Measurements from ENCODE around the gene CUL1.

DNA sequence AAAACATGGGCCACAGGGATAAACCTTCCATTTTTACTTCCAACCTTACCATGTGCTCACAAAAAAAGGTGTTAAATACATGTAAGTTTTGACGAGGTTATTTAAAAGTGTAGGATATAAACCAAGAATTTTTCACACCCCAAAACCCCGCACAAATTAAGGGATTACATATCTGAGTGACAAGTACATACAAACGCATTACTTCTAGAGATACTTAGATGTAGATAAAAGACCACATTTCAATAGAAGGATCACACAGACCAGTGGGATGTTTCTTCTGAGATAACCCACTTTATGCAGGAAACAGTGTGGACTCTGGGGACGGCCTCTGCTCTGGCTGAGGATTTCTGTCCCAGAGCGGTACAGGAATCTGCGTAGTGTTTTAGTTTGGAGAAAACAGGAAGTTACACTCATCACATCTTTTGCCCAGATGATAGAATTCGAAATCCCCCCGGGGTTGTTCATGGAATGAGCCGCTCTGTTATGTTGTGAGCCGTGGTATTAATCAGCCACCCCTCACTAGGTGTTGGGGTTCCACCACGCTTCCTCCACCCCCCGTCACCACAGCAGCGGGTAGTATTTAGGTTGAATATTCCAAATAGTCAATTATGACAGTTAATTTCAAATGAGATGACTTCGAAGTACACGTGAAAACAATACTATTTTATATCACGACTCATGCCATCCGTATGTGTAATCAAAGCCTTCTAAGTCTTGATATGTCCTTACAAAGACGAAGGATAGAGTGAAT, 1.3 kb upstream of the CUL1 start:
- TF ChIP-seq, protein P1, sequence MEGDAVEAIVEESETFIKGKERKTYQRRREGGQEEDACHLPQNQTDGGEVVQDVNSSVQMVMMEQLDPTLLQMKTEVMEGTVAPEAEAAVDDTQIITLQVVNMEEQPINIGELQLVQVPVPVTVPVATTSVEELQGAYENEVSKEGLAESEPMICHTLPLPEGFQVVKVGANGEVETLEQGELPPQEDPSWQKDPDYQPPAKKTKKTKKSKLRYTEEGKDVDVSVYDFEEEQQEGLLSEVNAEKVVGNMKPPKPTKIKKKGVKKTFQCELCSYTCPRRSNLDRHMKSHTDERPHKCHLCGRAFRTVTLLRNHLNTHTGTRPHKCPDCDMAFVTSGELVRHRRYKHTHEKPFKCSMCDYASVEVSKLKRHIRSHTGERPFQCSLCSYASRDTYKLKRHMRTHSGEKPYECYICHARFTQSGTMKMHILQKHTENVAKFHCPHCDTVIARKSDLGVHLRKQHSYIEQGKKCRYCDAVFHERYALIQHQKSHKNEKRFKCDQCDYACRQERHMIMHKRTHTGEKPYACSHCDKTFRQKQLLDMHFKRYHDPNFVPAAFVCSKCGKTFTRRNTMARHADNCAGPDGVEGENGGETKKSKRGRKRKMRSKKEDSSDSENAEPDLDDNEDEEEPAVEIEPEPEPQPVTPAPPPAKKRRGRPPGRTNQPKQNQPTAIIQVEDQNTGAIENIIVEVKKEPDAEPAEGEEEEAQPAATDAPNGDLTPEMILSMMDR (IDR thresholded peaks at IDR 0.05): no peak
- TF ChIP-seq ZFX (IDR thresholded peaks at IDR 0.05; ENCODE audit: borderline replicate concordance): no peak
